ENCODE measurements around the gene C2CD2. TPM values are rescaled to one million over a fixed set of nuclear protein-coding genes. Genes with fewer than 3 reads are reported as not detected.

Gene C2CD2
- polyA plus RNA-seq, 1 donor (not counting 4 experiments of a cell fraction or from before 2014, with no cell fraction given): 39.9 TPM

DNA sequence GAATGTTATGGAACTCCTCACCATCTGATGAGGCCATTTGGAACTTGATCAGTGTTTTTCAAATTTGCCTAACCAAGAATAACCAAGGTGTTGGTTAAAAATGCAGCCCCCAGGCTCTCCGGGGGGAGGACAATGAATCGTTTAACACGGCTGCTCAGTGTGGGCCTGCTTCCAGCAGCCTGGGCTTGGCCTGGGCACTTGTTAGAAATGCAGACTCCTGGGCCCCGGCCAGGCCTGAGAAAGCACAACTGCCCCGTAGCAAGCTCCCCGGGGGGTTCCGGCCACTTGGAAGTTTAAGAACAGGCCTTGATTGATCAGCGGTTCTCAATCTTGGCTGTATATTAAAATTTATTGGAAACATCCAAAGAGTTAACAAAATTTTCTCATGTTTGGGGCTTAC is 22.8 kb upstream of the C2CD2 start:
- Histone ChIP-seq H3K4me3 (ENCODE audit: control insufficient read depth in 2 of 3, extremely low read depth in 1 of 3, insufficient read depth in 2 of 3, low read depth in 1 of 3, low read length in 3 of 3) (no peak overlapping the region), H3K79me2 (ENCODE audit: control insufficient read depth, insufficient read depth, low read length) (no peaks in the 10 kb centered on the region), H3K4me1 (ENCODE audit: control insufficient read depth, extremely low read depth, insufficient read depth, low read length) (peaks cover 26% of the 10 kb centered on the region), H3K9me3 (ENCODE audit: control insufficient read depth, low read depth, low read length) (peaks cover 2% of the 10 kb centered on the region), H3K9me1 (ENCODE audit: control insufficient read depth, extremely low read depth, insufficient read depth, low read length) (no peaks in the 10 kb centered on the region), H3K36me3 (ENCODE audit: control insufficient read depth in 2 of 2, extremely low read depth in 1 of 2, insufficient read depth in 2 of 2, low read length in 2 of 2) (no peaks in the 10 kb centered on the region), H4K20me1 (ENCODE audit: control insufficient read depth, extremely low read depth, insufficient read depth, low read length) (no peaks in the 10 kb centered on the region), H3K27ac (ENCODE audit: control insufficient read depth, insufficient read depth, low read length) (no peak overlapping the region), H3K4me2 (ENCODE audit: control insufficient read depth, extremely low read depth, insufficient read depth, low read depth, low read length) (no peak overlapping the region), H3K27me3 (ENCODE audit: control insufficient read depth, extremely low read depth, insufficient read depth, low read length) (no peaks in the 10 kb centered on the region), H3K9ac (ENCODE audit: control insufficient read depth, extremely low read depth, insufficient read depth, low read length) (no peak overlapping the region), H2AFZ (ENCODE audit: control insufficient read depth, low read length) (no peak overlapping the region)
- TF ChIP-seq CTCF (optimal IDR thresholded peaks at IDR 0.05 in 1 of 3, IDR thresholded peaks at IDR 0.05 in 1 of 3, conservative IDR thresholded peaks at IDR 0.05 in 1 of 3; ENCODE audit: extremely low read depth in 1 of 3, insufficient read depth in 2 of 3, low read length in 3 of 3): no peak
- TF ChIP-seq EZH2 (IDR thresholded peaks at IDR 0.05; ENCODE audit: low read length): no peak
- dilution Hi-C loops (cut with MboI; ENCODE audit: extremely low pct_ligation_motif_present, low sequenced_read_pairs): no loop called here
- DNase-seq (ENCODE audit: low read depth, low spot score): no peak
- no peak for FAIRE-seq

DNA sequence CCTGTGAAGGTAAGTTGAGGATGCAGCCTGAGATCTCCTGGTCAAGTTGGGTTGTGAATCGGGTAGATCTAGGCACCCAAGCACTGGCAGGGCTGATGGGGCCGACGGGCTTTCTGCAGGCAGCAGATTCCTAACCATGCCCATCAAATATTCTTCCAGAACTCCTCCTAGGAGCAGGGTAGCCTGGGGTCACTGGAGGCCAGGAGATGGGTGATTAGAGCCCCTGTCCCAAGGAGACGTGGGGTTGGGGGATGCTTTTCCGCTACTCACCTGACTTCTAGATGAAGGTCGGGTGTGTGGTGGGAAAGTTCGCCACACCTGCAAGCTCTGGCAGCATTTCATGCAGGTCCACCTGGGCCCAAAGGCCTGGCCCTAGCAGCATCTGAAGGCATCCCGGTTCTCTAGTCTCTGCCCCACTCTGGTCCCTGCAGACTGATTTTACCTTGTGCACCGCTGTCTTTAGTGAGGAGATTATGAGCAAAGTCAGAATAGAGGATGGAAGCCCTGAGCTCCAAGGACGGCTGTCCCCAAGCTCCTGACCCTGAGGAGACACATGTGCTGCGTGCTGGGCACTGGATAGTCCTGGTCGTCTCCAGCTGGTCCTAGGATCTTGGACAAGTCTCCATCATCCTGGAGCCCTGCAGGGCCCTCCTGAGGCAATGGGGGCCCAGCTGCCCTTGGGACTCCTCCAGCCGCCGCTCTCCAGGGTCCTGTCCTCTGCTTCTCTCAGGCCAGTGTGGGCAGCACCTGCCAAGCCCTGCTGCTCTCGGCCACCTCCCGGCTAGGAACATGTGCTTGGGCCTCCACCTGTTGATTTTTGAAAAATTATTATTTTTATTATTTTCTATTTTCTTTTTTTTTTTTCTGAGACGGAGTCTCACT is 21.8 kb upstream of the C2CD2 start:
- Histone ChIP-seq H3K4me3 (ENCODE audit: control insufficient read depth in 2 of 3, extremely low read depth in 1 of 3, insufficient read depth in 2 of 3, low read depth in 1 of 3, low read length in 3 of 3) (no peak overlapping the region), H3K27me3 (ENCODE audit: control insufficient read depth, extremely low read depth, insufficient read depth, low read length) (no peaks in the 10 kb centered on the region), H4K20me1 (ENCODE audit: control insufficient read depth, extremely low read depth, insufficient read depth, low read length) (no peaks in the 10 kb centered on the region), H2AFZ (ENCODE audit: control insufficient read depth, low read length) (no peak overlapping the region), H3K79me2 (ENCODE audit: control insufficient read depth, insufficient read depth, low read length) (no peaks in the 10 kb centered on the region), H3K9me3 (ENCODE audit: control insufficient read depth, low read depth, low read length) (peaks cover 2% of the 10 kb centered on the region), H3K4me1 (ENCODE audit: control insufficient read depth, extremely low read depth, insufficient read depth, low read length) (peaks cover 26% of the 10 kb centered on the region), H3K36me3 (ENCODE audit: control insufficient read depth in 2 of 2, extremely low read depth in 1 of 2, insufficient read depth in 2 of 2, low read length in 2 of 2) (no peaks in the 10 kb centered on the region), H3K9me1 (ENCODE audit: control insufficient read depth, extremely low read depth, insufficient read depth, low read length) (no peaks in the 10 kb centered on the region), H3K9ac (ENCODE audit: control insufficient read depth, extremely low read depth, insufficient read depth, low read length) (no peak overlapping the region), H3K27ac (ENCODE audit: control insufficient read depth, insufficient read depth, low read length) (no peak overlapping the region), H3K4me2 (ENCODE audit: control insufficient read depth, extremely low read depth, insufficient read depth, low read depth, low read length) (no peak overlapping the region)
- FAIRE-seq (no peak), DNase-seq (ENCODE audit: low read depth, low spot score) (no peak)
- dilution Hi-C loops (cut with MboI; ENCODE audit: extremely low pct_ligation_motif_present, low sequenced_read_pairs): no loop called here
- no peak for TF ChIP-seq CTCF (optimal IDR thresholded peaks at IDR 0.05 in 1 of 3, IDR thresholded peaks at IDR 0.05 in 1 of 3, conservative IDR thresholded peaks at IDR 0.05 in 1 of 3; ENCODE audit: extremely low read depth in 1 of 3, insufficient read depth in 2 of 3, low read length in 3 of 3)
- no peak for TF ChIP-seq EZH2 (IDR thresholded peaks at IDR 0.05; ENCODE audit: low read length)
